Lung (tissue), 16 donors: ENCODE data around the gene MAPK13. TPM values are rescaled to one million over a fixed set of nuclear protein-coding genes. Genes with fewer than 3 reads are reported as not detected.
A peak's percentile ranks its signal among the peaks of the same experiment; 100 is the strongest.
"Not testable (repeated sequence)": the region's sequence is repeated elsewhere in the genome, so short reads cannot be mapped to it uniquely, and the experiment has no call there.

ENCODE experiments used
- ATAC-seq: fragments of 200-7000 bp; cut with Tn5 transposase; one replicate; pipeline ENCODE4 v1.9.1; 2020; ENCODE audit warnings: moderate number of reproducible peaks; ENCODE audit not compliant: insufficient read depth, low FRiP score
- DNase-seq, 3 donors: peaks; one replicate each; pipeline ENCODE4 v3.0.0-alpha.2; 2013 to 2017
- H3K27ac ChIP-seq, 2 donors: one replicate each; pipeline ENCODE4 v1.5.1; 2013; ENCODE audit warnings: mild to moderate bottlenecking in 2 of 2, moderate library complexity in 2 of 2, control low read depth in 1 of 2, inconsistent platforms in 1 of 2, low read depth in 1 of 2, low read length in 1 of 2
- H3K27me3 ChIP-seq, 3 donors: one replicate each; pipeline ENCODE4 v1.5.1; 2013; ENCODE audit warnings: low read length in 2 of 3; ENCODE audit not compliant: control insufficient read depth in 3 of 3, insufficient read depth in 3 of 3
- H3K36me3 ChIP-seq, 4 donors: one replicate each; pipeline ENCODE4 v1.5.1; 2013; ENCODE audit warnings: low read length in 4 of 4, mild to moderate bottlenecking in 1 of 4, moderate library complexity in 1 of 4; ENCODE audit not compliant: control insufficient read depth in 4 of 4, insufficient read depth in 4 of 4
- H3K4me1 ChIP-seq, 5 donors: one replicate each; pipeline ENCODE4 v1.5.1; 2013; ENCODE audit warnings: low read length in 5 of 5, mild to moderate bottlenecking in 2 of 5, moderate library complexity in 1 of 5; ENCODE audit not compliant: control insufficient read depth in 5 of 5, insufficient read depth in 5 of 5
- H3K4me3 ChIP-seq: one replicate; pipeline ENCODE4 v1.5.1; 2013; ENCODE audit warnings: mild to moderate bottlenecking, control low read depth, moderate library complexity
- H3K9ac ChIP-seq, 2 donors: one replicate each; pipeline ENCODE4 v1.5.1; 2013; ENCODE audit warnings: low read length in 2 of 2, control low read depth in 1 of 2; ENCODE audit not compliant: insufficient read depth in 1 of 2
- H3K9me3 ChIP-seq, 4 donors: one replicate each; pipeline ENCODE4 v1.5.1; 2013; ENCODE audit warnings: low read length in 3 of 4, mild to moderate bottlenecking in 1 of 4, moderate library complexity in 1 of 4; ENCODE audit not compliant: control insufficient read depth in 4 of 4, insufficient read depth in 3 of 4
- CTCF ChIP-seq: IDR thresholded peaks from 2 replicates; pipeline ENCODE4 v1.5.1; 2012; ENCODE audit warnings: mild to moderate bottlenecking; ENCODE audit errors: control extremely low read depth, extremely low read depth
- WGBS, 2 donors: extraction: QIAGEN DNeasy Blood & Tissue Kit; methylation state at CpG; one replicate each; pipeline ENCODE4 v1.1.7; 2013; 5-methylcytosine and 5-hydroxymethylcytosine counted together
- long read RNA-seq, 5 donors: transcript quantifications; one replicate each; lab custom pipeline, GENCODE V29; 2026
- polyA plus RNA-seq, 2 donors: library from polyadenylated mRNA; stranded (reverse); fragments of 200-250 nt; gene quantifications; one replicate each; pipeline ENCODE4 v1.2.1, GENCODE V29; 2013
- total RNA-seq, 2 donors: library from RNA; depleted of rRNA in 1 of 2; stranded (reverse); fragments of >200 nt in 1 of 2; gene quantifications; one replicate each; pipeline ENCODE4 v1.2.1, GENCODE V29; 2014 to 2021
- donor health status: control.
- donor health status: control.
- donor health status: Bipolar disorder and iron deficiency.
- donor health status: healthy.
- donor health status: DM: yes; HTN: yes; CAD: no.

Gene MAPK13
- total RNA-seq (10 to 100 TPM; 29.9 to 73.3 TPM), polyA plus RNA-seq (10 to 100 TPM; 42.2 to 58.9 TPM)
- long read RNA-seq, donor 1, partial matches to known transcripts: 0 of 2 reads
- long read RNA-seq, donor 1, other reads (novel, unspliced or antisense): 0 of 2 reads
- long read RNA-seq, donor 2, partial matches to known transcripts: 0 of 2 reads
- long read RNA-seq, donor 2, other reads (novel, unspliced or antisense): 0 of 2 reads
- long read RNA-seq, donor 3, partial matches to known transcripts: 0 of 3 reads
- long read RNA-seq, donor 3, other reads (novel, unspliced or antisense): 0 of 3 reads
- long read RNA-seq, donor 4, partial matches to known transcripts: 0 of 1 reads
- long read RNA-seq, donor 4, other reads (novel, unspliced or antisense): 0 of 1 reads
- long read RNA-seq, donor 5, partial matches to known transcripts: 0 of 2 reads
- long read RNA-seq, donor 5, other reads (novel, unspliced or antisense): 0 of 2 reads

- Histone ChIP-seq H3K27me3 (peaks cover 0 to 4% (median 0%) of the 10 kb centered on the region in 3 donors), H3K9me3 (no peaks in the 10 kb centered on the region), H3K9ac (peak within 1 kb of the TSS in 1 of 2 donors; percentile 55), H3K36me3 (peaks cover 0 to 5% (median 0%) of the 10 kb centered on the region in 4 donors), H3K4me3 (peak within 1 kb of the TSS; percentile 31), H3K27ac (peak within 1 kb of the TSS in 1 of 2 donors; percentile 85), H3K4me1 (peaks cover 0 to 33% (median 13%) of the 10 kb centered on the region in 5 donors)
- no peak for TF ChIP-seq CTCF
- 3 to 4% methylated on average over 39 to 59 of the region's 59 CpGs for WGBS, 2 donors
- ATAC-seq (peak; percentile 30), DNase-seq (no peak)
These were observed at the start of gene MAPK13 for GRCh38 chr6:36129941-36130666. MAPK13 (plus strand) TSS chr6:36130513; CDS start chr6:36130583, 70 bp downstream.

- H3K36me3 ChIP-seq: peaks cover 19 to 48% (median 35%) of the 10 kb centered on the region in 4 donors
- H3K4me1 ChIP-seq: no peaks in the 10 kb centered on the region
- 98 to 100% methylated on average over 1 of the region's 1 CpG for WGBS, 2 donors
- TF ChIP-seq CTCF: no peak
- H3K27ac ChIP-seq: no peak overlapping the region
- peaks cover 0 to 2% (median 0%) of the 10 kb centered on the region in 4 donors for H3K9me3 ChIP-seq
- no peaks in the 10 kb centered on the region for H3K27me3 ChIP-seq
- no peak for DNase-seq
- no peak overlapping the region for H3K9ac ChIP-seq
- no peak overlapping the region for H3K4me3 ChIP-seq
- ATAC-seq: no peak
These were observed 48.0 kb upstream of the MAPK13 start for GRCh38 chr6:36082318-36082717.

- 80 to 83% methylated on average over 3 of the region's 3 CpGs for WGBS, 2 donors
- DNase-seq: no peak
- peaks cover 18 to 48% (median 32%) of the 10 kb centered on the region in 4 donors for H3K36me3 ChIP-seq
- H3K4me3 ChIP-seq: no peak overlapping the region
- ATAC-seq: no peak
- H3K9ac ChIP-seq: no peak overlapping the region
- H3K4me1 ChIP-seq: no peaks in the 10 kb centered on the region
- H3K27ac ChIP-seq: no peak overlapping the region
- H3K9me3 ChIP-seq: peaks cover 0 to 2% (median 0%) of the 10 kb centered on the region in 4 donors
- H3K27me3 ChIP-seq: no peaks in the 10 kb centered on the region
- TF ChIP-seq CTCF: no peak
These were observed 46.9 kb upstream of the MAPK13 start for GRCh38 chr6:36083446-36083845.

- 93 to 99% methylated on average over 5 of the region's 5 CpGs for WGBS, 2 donors
- DNase-seq, H3K4me3 ChIP-seq, H3K27ac ChIP-seq, ATAC-seq, H3K4me1 ChIP-seq, H3K9me3 ChIP-seq, H3K9ac ChIP-seq, H3K27me3 ChIP-seq: not testable (repeated sequence)
- peaks cover 7 to 23% (median 18%) of the 10 kb centered on the region in 4 donors for H3K36me3 ChIP-seq
These were observed 42.1 kb upstream of the MAPK13 start for GRCh38 chr6:36088204-36088603.
